Panc1 (cell line): ENCODE data around the gene LHX3. TPM values are rescaled to one million over a fixed set of nuclear protein-coding genes. Genes with fewer than 3 reads are reported as not detected.

ENCODE experiments used
- ATAC-seq: fragments of 200-7000 bp; cut with Tn5 transposase; 2 replicates; pipeline ENCODE4 v1.9.1; 2020; ENCODE audit warnings: mild to moderate bottlenecking, moderate library complexity
- BruUV-seq: library from RNA; stranded (reverse); fragments of 400-500 nt; replicated peaks from 2 replicates; lab custom pipeline; 2021; lab: Mats Ljungman, UMichigan
- CTCF ChIA-PET: fragments of 300-600 bp; sonication (Branson Sonifier 250); formaldehyde crosslinking; loops from one replicate; lab custom pipeline; 2022; ENCODE audit warnings: antibody characterized with exemption; lab: Charles Lee
- POLR2A ChIA-PET: fragments of 300-600 bp; sonication (Branson Sonifier 250); formaldehyde crosslinking; loops from one replicate; lab custom pipeline; 2022; ENCODE audit warnings: antibody characterized with exemption; lab: Charles Lee
- DNase-seq: peaks from one replicate; pipeline ENCODE4 v3.0.0-alpha.2; 2010; ENCODE audit warnings: low read depth, low spot score
- H3K27ac ChIP-seq: 2 replicates; pipeline ENCODE4 v1.5.1; 2011; ENCODE audit warnings: mild to moderate bottlenecking, low read length, inconsistent platforms
- H3K27me3 ChIP-seq: fragments of 200-500 bp; sonication (Bioruptor generic); 2 replicates; pipeline ENCODE4 v1.6.0; 2014; ENCODE audit warnings: low read length, inconsistent platforms; ENCODE audit not compliant: control insufficient read depth, insufficient read depth
- H3K36me3 ChIP-seq: fragments of 200-500 bp; sonication (Bioruptor generic); 2 replicates; pipeline ENCODE4 v1.5.1; 2014; ENCODE audit warnings: inconsistent platforms, mild to moderate bottlenecking, low read length, moderate library complexity; ENCODE audit not compliant: control insufficient read depth, insufficient read depth
- H3K4me1 ChIP-seq: 2 replicates; pipeline ENCODE4 v1.5.1; 2011; ENCODE audit warnings: inconsistent platforms, mild to moderate bottlenecking, low read length, moderate library complexity; ENCODE audit not compliant: control insufficient read depth, insufficient read depth
- H3K4me3 ChIP-seq, 2 experiments: 2 replicates each; pipeline ENCODE4 v1.5.1; 2011 to 2012; ENCODE audit warnings: low read depth in 2 of 2, low read length in 2 of 2, mild to moderate bottlenecking in 2 of 2, inconsistent platforms in 1 of 2, moderate library complexity in 1 of 2
- H3K9me3 ChIP-seq: fragments of 200-500 bp; sonication (Bioruptor generic); 2 replicates; pipeline ENCODE4 v1.5.1; 2014; ENCODE audit warnings: low read depth, mild to moderate bottlenecking, inconsistent platforms, low read length, moderate library complexity; ENCODE audit not compliant: control insufficient read depth, insufficient read depth
- CTCF ChIP-seq: fragments of 450-650 bp; IDR thresholded peaks from 2 replicates; pipeline ENCODE4 v1.5.1; 2017; ENCODE audit warnings: mild to moderate bottlenecking
- POLR2AphosphoS5 ChIP-seq: IDR thresholded peaks from 2 replicates; pipeline ENCODE4 v1.6.1; 2012; ENCODE audit warnings: mild to moderate bottlenecking, low read depth, low read length, moderate library complexity
- REST ChIP-seq, 2 experiments: IDR thresholded peaks; 2 replicates each; pipeline ENCODE4 v1.6.1; 2011 to 2012; ENCODE audit warnings: low read depth in 2 of 2, control low read depth in 1 of 2, low read length in 1 of 2, mild to moderate bottlenecking in 1 of 2, moderate library complexity in 1 of 2; ENCODE audit not compliant: insufficient read depth in 1 of 2
- SIN3A ChIP-seq: IDR thresholded peaks from 2 replicates; pipeline ENCODE4 v1.6.1; 2012; ENCODE audit warnings: low read depth, mild to moderate bottlenecking, low read length, moderate library complexity, borderline replicate concordance; ENCODE audit not compliant: insufficient read depth
- TCF7L2 ChIP-seq: IDR thresholded peaks from 2 replicates; pipeline ENCODE4 v1.6.1; 2011; ENCODE audit warnings: mild to moderate bottlenecking, low read depth, low read length, inconsistent platforms
- in situ Hi-C: cut with HindIII; loops from 2 replicates; pipeline ENCODE4 v1.10.0; 2016; ENCODE audit warnings: low sequenced_read_pairs, low pct_unique_long_range_greater_than_20kb
- intact Hi-C: fragments of 100-400 bp; cut with micrococcal nuclease; formaldehyde crosslinking; loops from one replicate; pipeline ENCODE4 v1.10.0; 2022; ENCODE audit not compliant: unreplicated experiment
- total RNA-seq: library from RNA; stranded (reverse); gene quantifications from one replicate; pipeline ENCODE4 v1.2.1, GENCODE V29; 2021; ENCODE audit not compliant: unreplicated experiment

LHX3 gene
- total RNA-seq, 1 experiment from 2014 or later = 0.13 TPM

- intact Hi-C loops = no loop called here
- no peaks in the 10 kb centered on the region for H3K36me3 ChIP-seq
- ChIA-PET POLR2A (no interaction called here), CTCF (no interaction called here)
- no peaks in the 10 kb centered on the region for H3K9me3 ChIP-seq
- peaks cover 2% of the 10 kb centered on the region for H3K4me1 ChIP-seq
- no peak overlapping the region for H3K27ac ChIP-seq
- no peak for TF ChIP-seq SIN3A
- TF ChIP-seq CTCF = no peak
- TF ChIP-seq TCF7L2 = no peak
- no peak for TF ChIP-seq POLR2AphosphoS5
- no peak for TF ChIP-seq REST (IDR thresholded peaks at IDR 0.05; ENCODE audit: insufficient read depth in 1 of 2, low read depth in 2 of 2, low read length in 1 of 2)
- no peaks in the 10 kb centered on the region; the same call in 1 of the 2 replicates for H3K27me3 ChIP-seq
- in situ Hi-C loops = no loop called here
- ATAC-seq (no peak), DNase-seq (no peak)
- no TSS peak for BruUV-seq
- H3K4me3 ChIP-seq = peak overlapping the region; percentile 12 to 35; a peak in 3 of 4 replicates
These were observed 11.6 kb downstream of the LHX3 start for GRCh38 chr9:136193127-136193890.

GRCh38 chr9:136192289-136193126 is 12.4 kb downstream of the LHX3 start:
- TF ChIP-seq POLR2AphosphoS5 (no peak), REST (IDR thresholded peaks at IDR 0.05; ENCODE audit: insufficient read depth in 1 of 2, low read depth in 2 of 2, low read length in 1 of 2) (no peak), CTCF (no peak), TCF7L2 (no peak), SIN3A (no peak)
- intact Hi-C loops = no loop called here
- H3K4me1 ChIP-seq = peaks cover 2% of the 10 kb centered on the region
- no peaks in the 10 kb centered on the region; the same call in 1 of the 2 replicates for H3K27me3 ChIP-seq
- peak overlapping the region; percentile 12 to 35; a peak in 3 of 4 replicates for H3K4me3 ChIP-seq
- BruUV-seq = no TSS peak
- H3K9me3 ChIP-seq = no peaks in the 10 kb centered on the region
- CTCF ChIA-PET = no interaction called here
- H3K27ac ChIP-seq = peak overlapping the region; percentile 34; the same call in 1 of the 2 replicates
- POLR2A ChIA-PET = interaction anchor here (0.6 kb wide), 1 partner anchor 443 kb away, joined by 5 read pairs; no protein-coding TSS in a partner anchor
- DNase-seq (no peak), ATAC-seq (no peak)
- in situ Hi-C loops = no loop called here
- H3K36me3 ChIP-seq = no peaks in the 10 kb centered on the region
